GM18498 (cell line): ENCODE results near the gene TMEM145.

Experiments used
- ATAC-seq: cut with Tn5 transposase; IDR thresholded peaks from one replicate; pipeline ENCODE4 v1.9.1; 2021; ENCODE audit warnings: mild to moderate bottlenecking, moderate library complexity; ENCODE audit not compliant: unreplicated experiment

TMEM145 gene

DNA sequence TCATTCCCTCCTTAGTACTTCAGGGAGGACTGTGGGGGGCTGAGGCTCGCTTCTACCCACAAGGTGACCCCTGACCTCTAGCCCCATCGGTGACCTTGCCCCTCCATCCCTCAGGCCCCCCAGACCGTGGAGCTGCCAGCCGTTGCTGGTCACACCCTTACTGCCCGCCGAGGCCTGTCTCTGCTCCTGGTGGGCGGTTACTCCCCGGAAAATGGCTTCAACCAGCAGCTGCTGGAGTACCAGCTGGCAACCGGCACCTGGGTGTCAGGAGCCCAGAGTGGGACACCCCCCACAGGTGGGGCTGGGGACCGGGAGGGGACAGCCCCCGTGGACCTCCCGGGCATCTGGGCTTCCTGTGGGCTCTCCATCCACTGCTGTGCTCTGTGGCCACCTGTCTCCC is 44.2 kb downstream of the TMEM145 start:
- no peak for ATAC-seq

DNA sequence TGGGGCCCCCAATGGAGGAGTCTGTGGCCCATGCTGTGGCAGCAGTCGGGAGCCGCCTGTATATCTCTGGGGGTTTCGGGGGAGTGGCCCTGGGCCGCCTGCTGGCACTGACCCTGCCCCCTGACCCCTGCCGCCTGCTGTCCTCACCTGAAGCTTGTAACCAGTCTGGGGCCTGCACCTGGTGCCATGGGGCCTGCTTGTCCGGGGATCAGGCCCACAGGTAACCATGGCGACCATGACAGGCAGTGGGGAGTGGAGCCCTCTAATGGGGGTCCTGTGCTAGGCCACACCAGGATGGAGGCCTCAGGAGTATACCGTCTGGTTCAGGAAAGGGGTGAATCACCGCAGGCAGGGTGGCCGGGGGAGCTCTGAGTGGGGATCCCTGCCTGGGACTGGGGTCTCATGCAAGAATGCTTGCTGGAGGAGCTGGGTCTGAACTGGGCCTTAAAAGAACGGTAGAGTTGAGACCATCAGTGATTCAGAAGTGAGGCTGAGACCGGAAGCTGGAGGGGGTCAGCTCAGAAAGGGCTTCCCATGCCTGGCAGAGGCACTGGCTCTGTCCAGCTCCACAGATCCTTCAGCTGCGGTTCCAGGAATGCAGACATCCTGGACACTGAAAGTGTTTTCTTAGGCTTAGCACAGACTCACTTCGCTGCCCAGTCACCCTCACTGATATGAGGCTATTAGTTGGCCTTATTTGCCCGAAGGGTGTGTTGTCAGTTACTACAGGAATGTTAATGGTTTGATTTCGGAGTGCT is 47.9 kb downstream of the TMEM145 start:
- no peak for ATAC-seq

DNA sequence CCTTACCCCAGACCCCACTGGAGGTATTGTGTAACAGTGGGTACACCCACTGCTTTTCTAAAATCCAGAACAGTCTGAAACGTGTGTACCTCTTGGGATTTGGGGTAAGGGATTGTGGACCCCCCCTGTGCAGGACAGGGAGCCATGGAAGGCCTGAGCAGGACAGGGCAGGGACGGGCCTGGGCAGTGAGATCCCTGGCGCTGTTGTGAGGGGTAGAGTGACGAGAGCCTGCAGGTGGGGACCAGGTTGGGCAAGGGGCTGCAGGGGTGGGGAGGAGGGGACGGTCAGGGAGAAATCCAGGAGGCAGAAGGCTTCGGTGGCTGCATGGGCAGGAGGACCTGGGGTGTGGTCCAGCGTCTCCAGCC is 48.4 kb downstream of the TMEM145 start:
- no peak for ATAC-seq

DNA sequence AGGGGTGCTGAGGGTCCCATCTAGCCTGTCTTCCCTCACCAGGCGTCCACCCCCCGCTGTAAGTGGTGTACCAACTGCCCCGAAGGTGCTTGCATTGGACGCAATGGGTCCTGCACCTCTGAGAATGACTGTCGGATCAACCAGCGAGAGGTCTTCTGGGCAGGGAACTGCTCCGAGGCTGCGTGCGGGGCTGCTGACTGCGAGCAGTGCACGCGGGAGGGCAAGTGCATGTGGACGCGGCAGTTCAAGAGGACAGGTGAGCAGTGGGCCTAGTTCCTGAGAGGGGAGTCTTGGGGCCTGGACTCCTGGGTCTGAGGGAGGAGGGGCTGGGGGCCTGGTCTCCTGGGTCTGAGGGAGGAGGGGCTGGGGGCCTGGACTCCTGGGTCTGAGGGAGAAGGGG is 49.2 kb downstream of the TMEM145 start:
- no peak for ATAC-seq

DNA sequence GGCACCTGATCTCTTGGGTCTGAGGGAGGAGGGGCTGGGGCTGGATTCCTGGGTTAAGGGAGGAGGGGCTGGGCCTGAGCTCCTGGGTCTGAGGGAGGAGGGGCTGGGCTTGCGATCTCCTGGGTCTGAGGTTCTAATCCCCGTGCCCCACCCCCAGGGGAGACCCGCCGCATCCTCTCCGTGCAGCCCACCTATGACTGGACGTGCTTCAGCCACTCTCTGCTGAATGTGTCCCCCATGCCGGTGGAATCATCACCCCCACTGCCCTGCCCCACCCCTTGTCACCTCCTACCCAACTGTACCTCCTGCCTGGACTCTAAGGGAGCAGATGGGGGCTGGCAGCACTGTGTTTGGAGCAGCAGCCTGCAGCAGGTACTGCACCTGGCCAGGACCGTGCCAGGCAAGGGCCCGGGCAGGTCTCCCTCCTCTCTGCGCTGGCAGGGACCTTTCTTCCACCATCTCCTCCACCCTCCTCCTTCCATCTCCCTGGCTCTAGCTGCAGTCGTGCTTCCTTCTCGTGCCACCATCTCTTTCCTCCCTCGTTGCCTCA is 49.9 kb downstream of the TMEM145 start:
- no peak for ATAC-seq

DNA sequence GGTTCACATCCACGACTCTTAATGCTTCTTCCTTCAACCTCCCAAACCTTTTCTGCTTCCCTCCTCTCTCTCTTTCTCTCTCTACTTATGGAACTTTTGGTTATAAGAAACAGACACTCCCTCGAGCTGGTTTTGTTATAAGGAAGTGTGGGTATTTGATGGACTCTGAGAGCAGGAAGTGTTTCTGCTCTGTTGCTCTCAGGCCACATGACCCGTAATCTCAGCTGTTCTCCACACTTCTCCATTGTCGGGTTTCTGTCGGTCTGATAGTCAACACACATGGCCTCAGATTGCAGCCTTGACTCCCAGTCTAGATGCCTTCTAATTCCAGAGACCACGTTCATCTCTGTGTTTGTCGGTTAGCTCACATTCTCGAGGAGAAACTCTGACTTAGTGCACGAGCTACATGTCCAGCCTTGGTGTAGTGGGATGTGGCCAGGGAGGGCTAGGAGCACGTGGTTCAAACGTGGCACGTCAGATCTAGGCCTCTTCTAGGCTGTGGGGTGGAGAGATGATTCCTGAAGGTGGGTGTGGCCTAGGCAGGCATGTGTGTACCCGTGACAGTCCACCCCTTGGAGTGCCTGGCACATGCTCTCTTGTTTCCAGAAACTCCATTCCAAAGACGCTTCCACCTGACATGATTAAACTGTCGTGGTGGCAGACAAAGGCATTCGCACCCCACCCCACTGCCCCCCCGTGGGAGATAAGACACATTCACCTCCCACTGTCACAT is 50.7 kb downstream of the TMEM145 start:
- no peak for ATAC-seq

DNA sequence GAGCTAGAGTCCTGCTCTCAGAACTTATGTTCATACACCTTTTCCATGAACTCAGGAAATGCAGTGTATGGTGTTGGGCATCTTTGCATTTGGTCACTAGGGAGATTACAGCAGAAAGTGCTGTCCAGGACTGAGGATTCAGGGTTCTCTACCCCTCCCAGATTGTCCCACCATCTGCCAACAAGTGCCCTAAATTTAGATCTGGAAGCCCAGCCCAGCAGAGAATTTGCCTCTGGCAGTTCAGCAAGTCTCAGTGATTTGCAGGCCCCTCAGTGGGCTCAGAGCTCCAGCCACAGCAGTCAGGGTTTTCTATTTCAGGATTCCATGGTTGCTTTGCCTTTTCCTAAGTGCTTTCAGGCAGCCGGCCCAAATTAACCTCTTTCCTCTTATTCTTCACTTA is 53.6 kb downstream of the TMEM145 start:
- ATAC-seq, result no peak

DNA sequence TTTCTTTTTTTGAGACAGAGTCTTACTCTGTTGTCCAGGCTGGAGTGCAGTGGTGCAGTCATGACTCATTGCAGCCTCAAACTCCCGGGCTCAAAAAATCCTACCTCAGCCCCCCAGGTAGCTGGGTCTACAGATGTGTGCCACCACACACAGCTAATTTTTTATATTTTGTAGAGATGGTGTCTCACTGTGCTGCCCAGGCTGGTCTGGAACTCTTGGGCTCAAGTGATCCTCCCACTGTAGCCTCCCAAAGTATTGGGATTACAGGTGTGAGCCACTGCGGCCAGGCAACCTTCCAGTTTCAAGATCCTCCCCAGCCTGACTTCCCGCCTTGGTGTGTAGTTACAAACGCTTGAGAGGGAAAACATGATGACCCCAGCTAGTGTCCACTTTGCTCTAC is 54.8 kb downstream of the TMEM145 start:
- no peak for ATAC-seq

DNA sequence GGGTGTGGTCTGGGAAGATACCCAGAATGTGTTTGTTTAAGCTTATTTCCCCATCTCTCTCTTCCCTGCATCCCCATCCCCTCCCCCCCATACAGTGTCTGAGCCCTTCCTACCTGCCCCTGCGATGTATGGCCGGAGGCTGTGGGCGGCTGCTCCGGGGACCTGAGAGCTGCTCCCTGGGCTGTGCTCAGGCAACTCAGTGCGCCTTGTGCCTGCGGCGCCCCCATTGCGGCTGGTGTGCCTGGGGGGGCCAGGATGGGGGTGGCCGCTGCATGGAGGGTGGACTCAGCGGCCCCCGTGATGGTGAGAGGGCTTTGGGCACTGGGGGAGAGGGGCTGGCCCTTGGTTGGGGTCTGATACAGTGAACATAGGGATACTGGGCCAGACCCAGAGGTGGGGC is 55.3 kb downstream of the TMEM145 start:
- ATAC-seq, result no peak

DNA sequence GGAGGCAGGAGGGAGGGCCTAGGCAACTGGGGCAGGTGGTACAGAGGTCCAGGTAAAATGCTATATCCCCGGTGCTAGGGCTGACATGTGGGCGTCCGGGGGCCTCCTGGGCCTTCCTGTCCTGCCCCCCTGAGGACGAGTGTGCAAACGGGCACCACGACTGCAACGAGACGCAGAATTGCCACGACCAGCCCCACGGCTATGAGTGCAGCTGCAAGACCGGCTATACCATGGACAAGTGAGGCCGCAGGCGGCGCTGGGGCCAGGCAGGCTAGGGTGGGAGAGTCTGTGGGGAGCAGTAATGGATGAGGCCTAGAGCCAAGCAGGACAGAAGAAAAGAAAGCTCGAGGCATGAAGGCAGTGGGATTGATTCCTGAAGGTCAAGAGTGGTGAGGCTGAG is 55.7 kb downstream of the TMEM145 start:
- ATAC-seq, result no peak

DNA sequence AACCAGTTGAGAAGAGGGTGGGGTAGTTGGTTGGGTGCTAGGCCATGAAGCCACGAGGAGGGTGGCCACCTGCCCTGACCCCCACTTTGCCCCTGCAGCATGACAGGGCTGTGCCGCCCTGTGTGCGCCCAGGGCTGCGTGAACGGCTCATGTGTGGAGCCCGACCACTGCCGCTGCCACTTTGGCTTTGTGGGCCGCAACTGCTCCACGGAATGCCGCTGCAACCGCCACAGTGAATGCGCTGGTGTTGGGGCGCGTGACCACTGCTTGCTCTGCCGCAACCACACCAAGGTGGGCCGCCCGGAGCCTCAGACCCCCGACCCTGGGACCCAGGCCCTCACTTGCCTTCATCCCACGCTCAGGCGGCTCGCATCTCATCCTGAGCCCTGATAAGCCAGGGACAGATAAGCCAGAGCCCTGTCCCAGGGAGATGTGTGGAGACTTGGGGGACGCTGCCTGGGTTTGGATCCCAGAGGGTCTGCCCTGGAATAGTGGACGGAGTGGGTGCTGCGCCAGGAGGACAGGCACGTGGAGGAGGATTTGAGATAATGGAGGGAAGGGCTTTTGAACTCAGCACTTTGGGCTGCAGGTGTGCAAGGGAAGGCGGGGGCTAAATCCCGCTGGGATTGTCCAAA is 56.4 kb downstream of the TMEM145 start:
- ATAC-seq, result no peak

DNA sequence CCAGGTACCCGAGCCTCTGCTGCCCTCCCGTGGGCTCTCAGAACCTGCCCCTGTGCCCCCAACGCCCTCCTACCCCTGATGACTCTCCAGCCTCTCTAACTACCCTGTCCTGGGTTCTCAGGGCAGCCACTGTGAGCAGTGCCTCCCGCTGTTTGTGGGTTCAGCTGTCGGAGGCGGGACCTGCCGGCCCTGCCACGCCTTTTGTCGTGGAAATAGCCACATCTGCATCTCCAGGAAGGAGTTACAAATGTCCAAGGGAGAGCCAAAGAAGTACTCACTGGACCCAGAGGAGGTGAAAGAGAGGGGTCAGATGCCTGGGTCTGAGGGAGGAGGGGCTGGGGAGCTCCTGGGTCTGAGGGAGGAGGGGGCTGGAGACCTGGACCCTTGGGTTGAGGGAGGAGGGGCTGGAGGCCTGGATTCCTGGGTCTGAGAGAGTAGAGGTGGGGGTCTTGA is 57.0 kb downstream of the TMEM145 start:
- ATAC-seq, result no peak

DNA sequence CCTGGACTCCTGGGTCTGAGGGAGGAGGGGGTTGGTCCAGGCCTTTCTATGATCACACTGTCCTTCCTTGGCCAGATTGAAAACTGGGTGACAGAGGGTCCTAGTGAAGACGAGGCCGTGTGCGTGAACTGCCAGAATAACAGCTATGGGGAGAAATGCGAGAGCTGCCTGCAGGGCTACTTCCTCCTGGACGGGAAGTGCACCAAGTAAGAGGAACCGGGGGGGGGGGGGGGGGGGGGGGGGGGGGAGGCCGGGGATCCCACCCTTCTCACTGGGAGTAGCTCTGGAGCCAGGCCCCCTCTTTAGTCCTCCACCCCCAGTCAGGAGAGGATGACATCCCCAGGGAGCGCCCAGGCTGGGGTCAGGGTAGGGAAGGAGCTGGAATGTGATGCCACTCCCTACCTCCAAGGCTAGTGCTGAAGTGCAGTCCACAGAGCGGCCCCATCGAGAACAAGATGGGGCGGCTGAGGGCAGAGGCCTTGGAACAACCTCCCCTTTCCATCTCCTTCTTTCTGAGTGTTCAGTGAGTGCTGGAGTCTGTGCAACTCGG is 57.6 kb downstream of the TMEM145 start:
- ATAC-seq, result no peak
